ENCODE measurements around the gene ACTRT2.

Gene ACTRT2

GRCh38 chr1:3003039-3003940 is 18.0 kb upstream of the ACTRT2 start:
- no peak for DNase-seq

- DNase-seq = no peak
Observed at GRCh38 chr1:3003941-3004270, 17.4 kb upstream of the ACTRT2 start.

DNA sequence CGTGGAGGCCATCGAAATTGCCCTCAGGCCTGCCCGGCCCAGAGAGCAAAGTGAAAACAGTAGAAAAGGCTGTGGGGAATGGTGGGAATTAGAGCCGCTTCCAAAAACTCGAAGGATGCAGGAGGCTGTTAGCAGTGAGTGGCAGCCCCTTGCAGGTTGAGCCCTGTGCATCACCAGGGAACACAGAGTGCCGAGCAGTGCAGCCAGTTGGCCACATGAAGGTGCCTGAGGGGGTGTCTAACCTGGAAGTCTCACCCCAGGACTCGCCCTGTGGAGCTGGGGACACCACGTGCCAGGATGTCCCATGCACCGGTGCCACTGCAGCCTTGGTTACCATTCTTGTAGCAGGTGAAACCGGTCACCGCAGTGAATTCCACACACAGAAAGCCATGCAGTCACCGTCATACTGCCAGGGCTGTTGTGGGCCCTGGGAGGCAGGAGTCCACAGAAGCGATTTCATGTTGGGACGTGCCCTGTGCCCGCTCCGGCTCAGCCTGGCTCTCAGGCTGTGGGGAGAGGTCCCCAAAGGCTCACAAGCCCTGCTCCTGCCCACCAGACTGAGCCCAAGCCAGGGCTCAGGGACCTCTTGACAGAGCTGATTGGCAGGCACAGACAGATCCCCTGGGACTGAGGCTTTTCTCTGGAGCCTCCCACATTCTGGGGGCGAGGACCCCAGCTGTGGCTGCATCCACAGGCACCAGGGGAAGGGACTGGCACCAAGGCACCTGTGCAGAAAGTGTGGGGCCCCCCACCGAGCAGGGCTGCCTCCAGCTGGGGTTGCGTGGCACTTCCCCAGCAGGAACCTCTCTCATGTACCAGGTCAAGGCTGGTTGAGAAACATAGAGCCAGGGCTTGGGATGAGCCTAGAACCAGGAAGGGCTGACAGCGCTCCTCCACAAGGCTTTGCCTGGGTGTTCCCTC is 16.7 kb upstream of the ACTRT2 start:
- no peak for DNase-seq

DNA sequence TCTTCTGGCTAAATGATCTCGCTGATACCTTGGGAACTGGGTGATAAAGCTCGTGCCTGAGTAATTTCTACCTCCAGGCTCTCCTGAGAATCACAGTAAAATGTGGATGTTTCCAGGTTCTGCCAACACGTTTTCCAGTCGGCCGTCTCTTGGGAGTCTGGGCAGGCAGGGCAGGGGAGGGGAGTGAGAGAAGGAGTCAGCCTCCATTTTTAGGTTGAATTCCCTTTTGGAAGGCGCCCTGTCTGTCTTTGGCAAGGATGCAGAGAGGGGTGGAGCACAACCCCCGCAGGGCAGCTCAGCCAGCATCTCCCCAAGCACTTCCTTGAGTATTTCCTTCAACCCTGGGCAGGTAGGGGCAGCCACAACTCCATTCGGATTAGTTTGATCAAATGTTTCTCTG is 15.5 kb upstream of the ACTRT2 start:
- DNase-seq = no peak

- no peak for DNase-seq
Observed at GRCh38 chr1:3007298-3008147, 13.7 kb upstream of the ACTRT2 start.

GRCh38 chr1:3009021-3009420 is 12.2 kb upstream of the ACTRT2 start:
- DNase-seq = no peak

- DNase-seq = no peak
Observed at GRCh38 chr1:3009556-3009955, 11.7 kb upstream of the ACTRT2 start.

- no peak for DNase-seq
Observed at GRCh38 chr1:3011127-3011526, 10.1 kb upstream of the ACTRT2 start.

DNA sequence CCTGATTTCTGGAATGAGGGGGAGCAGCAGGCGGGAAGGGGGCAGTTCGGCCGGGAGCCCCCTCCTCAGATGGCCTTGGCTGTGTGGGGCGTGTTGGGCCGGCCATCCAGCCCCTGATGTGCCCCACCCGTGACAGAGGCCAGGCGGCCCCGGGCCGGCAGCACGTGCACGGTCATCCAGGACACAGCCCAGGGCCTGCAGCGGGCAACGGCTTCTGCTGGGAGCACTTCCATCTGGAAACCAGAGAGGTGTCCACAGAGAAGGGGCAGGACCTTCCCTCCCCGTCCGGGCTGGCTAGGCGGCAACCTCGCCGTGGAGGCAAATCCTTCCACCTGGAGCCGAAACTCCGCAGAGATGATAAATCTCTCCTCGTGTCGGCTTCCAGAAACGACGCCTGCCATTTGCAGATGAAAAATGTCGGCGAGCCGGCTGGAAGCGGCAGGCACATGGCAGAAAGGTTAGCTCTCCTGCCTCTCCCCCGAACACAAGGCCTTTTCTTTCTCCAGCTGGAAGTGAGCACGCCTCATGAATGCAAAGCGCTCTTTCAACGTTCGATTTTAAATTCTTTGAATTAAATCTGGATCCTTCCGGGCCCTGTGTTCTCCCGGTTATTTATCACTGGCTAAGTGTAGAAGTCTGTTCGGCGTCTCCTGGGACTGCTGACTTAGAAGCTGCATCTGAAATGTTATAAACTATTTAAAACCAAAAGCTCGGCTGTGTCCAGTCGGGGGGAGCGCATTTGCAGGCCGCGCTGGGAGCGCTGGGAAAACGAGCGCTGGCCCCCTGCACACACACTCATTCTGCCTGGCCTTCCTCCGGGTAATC is 9.4 kb upstream of the ACTRT2 start:
- no peak for DNase-seq

DNA sequence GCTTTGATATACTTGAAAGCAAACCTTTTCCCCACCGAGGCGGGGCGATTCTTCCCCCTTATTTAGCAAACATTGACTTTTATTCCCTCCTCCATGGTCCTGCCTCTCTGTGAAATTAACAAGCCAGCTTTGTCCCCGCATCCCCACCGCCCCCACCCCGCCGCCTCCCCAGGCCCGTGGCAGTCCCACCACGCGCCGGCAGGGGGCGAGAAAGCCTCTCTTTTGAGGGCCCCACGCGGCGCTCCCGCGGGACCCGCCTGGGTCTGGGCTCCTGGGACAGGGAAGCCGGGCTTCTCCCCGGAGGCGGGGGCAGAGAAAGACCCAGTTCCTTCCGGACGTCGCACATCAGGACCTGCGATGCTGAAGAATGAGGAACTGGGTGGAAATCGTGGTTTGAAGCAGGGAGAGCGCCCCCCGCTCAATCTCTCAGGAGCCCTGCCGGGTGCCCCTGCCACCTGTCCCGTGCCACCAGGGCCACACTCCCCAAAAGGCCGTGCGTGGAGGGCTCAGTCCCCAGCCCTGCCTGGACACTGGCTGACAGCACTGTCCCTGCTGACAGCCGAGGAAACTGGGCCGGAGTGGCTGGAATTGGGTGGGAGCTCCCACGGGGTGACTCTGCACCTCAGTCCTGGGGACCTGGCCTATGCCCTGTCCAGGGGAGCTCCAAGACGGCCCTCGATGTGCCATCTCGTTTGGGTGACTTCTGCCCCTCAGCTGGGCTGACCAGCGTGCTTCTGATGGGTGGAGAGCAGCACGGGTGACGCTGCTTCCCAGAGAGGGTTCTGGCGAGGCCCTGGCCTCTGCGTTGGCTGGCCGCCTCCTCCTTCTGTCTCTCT is 8.6 kb upstream of the ACTRT2 start:
- peak; percentile 82 for DNase-seq

- DNase-seq = no peak
Observed at GRCh38 chr1:3013371-3014049, 7.8 kb upstream of the ACTRT2 start.

- DNase-seq = no peak
Observed at GRCh38 chr1:3014050-3014440, 7.2 kb upstream of the ACTRT2 start.

DNA sequence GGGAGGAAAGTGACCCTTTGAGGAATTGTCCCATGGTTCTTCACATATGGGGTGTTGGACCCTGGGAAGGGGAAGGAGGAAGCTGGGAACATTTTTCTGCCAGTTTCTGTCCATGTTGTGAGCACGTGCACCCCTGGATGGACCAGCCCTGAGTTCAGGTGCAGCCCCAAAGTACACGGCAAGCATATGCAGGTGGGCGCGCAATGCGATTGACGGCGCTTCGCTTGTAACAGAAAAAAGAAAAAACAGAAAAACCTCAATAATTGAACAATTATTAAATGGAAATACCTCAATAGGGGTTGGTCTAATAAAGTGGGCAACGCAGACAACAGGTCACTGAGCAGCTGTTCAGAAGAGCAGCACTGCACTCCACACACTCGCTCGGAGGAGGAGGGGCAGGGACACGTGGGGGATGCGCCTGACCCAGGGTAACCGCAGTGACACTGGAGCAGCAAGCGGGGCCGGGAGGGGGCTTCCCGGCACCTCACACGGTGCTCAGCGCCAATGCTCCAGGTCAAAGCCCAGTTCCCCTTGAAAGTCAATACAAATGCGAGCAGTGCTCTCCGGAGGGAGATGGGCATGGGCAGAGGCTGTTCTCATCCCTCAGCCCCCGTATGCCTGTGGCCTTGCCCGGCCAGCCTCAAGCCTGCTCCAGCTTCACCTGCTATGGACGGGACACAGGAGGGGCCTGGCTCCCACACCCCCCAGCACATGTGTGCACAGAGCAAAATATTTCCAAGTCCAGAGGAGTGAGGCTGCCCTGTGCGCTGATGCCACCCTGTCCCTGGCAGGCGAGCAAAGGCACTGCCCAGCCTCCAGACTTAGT is 6.6 kb upstream of the ACTRT2 start:
- DNase-seq = no peak

DNA sequence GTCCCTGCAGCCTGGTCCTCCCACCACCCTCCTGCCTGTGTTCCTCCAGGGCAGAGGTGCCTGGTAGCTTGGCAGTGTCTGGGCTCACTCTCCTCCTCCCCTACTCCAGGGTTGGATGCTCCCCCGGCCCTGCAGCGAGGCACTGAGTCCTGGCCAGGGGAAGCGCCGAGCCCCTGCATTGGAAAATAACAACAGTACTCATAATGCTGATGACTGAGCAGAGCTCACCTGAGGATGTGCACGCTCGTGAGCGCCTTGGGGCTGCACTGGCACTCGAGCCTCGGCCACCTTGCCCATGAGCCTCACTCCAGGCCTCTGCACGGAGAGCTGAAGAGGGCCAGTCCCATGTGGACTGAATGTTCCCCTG is 6.0 kb upstream of the ACTRT2 start:
- no peak for DNase-seq

- no peak for DNase-seq
Observed at GRCh38 chr1:3015744-3016143, 5.5 kb upstream of the ACTRT2 start.

DNA sequence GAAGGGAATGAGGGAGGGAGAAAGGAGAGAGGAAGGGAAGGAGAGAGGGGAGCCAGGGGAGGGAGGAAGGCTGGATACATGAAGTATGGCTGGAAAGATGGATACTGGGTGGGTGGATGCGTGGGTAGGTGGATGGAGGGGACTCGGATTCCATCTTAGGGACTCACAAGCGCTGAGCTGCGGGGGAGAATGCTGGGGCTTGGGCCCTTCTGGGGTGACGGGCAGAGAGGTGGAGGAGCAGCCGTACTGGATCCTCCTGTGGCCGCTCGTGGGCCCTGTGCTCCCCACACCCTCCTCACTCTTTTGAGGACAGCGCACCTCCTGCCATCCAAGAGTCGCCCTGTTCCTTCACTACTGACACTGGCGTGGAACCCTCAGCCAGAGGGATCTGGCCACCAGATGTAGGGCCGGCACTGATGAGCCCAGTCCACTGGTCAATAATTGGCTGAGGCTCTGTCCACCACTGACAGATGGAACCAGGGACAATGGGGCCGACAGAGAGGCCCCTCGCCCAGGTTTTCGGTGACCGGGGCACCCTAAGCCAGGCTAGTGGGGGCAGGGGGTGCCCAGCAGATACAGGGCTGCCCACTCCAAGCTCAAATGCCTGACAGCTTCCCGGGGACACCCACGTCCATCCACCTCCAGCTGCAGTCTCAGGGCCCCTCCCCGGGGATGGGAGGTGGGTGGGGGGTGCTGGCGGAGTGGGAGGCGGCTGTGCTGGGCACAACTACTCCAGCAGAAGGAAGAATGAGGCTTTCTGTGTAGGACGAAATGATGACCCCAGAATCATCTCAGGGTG is 4.4 kb upstream of the ACTRT2 start:
- DNase-seq = no peak

GRCh38 chr1:3017440-3018050 is 3.7 kb upstream of the ACTRT2 start:
- DNase-seq = no peak

- no peak for DNase-seq
Observed at GRCh38 chr1:3018051-3018471, 3.2 kb upstream of the ACTRT2 start.
